HepG2 (cell line): Measurements from ENCODE around the gene TRAPPC12. TPM values are rescaled to one million over a fixed set of nuclear protein-coding genes. Genes with fewer than 3 reads are reported as not detected.

Experiments
- ARNT2 ChIP-seq: sonication (generic); formaldehyde crosslinking; IDR thresholded peaks from 2 replicates; pipeline ENCODE4 v1.8.0; 2022; ENCODE audit warnings: mild to moderate bottlenecking, low read depth, missing genetic modification reagents, moderate library complexity
- ASH2L ChIP-seq: fragments of 300-600, 200-600 bp; sonication (generic); IDR thresholded peaks from 2 replicates; pipeline ENCODE4 v1.7.0; 2017; ENCODE audit warnings: low read depth, mild to moderate bottlenecking, moderate library complexity, mixed read lengths, low read length; ENCODE audit not compliant: insufficient read length
- CREB3 ChIP-seq: sonication (generic); formaldehyde crosslinking; IDR thresholded peaks from 2 replicates; pipeline ENCODE4 v1.5.0; 2020; ENCODE audit warnings: missing genetic modification reagents
- GATAD1 ChIP-seq: IDR thresholded peaks from 2 replicates; pipeline ENCODE4 v1.6.1; 2016; ENCODE audit warnings: missing genetic modification reagents, missing compliant biosample characterization
- KDM2A ChIP-seq: sonication (generic); formaldehyde crosslinking; IDR thresholded peaks from 2 replicates; pipeline ENCODE4 v1.4.0; 2020; ENCODE audit warnings: low read depth, missing genetic modification reagents, borderline replicate concordance
- MIER3 ChIP-seq: IDR thresholded peaks from 2 replicates; pipeline ENCODE4 v1.6.1; 2016; ENCODE audit warnings: missing compliant biosample characterization, borderline replicate concordance
- PRDM4 ChIP-seq: sonication (generic); formaldehyde crosslinking; IDR thresholded peaks from 2 replicates; pipeline ENCODE4 v1.9.0; 2021; ENCODE audit warnings: missing genetic modification reagents, borderline replicate concordance
- REPIN1 ChIP-seq: sonication (generic); formaldehyde crosslinking; IDR thresholded peaks from 2 replicates; pipeline ENCODE4 v1.8.0; 2022; ENCODE audit warnings: missing genetic modification reagents, low read depth, mild to moderate bottlenecking, borderline replicate concordance
- SOX13 ChIP-seq, 3 experiments: fragments of 450-650 bp in 1 of 3; sonication (generic) in 1 of 3; formaldehyde crosslinking in 1 of 3; IDR thresholded peaks in 2 of 3; conservative IDR thresholded peaks in 1 of 3; 2 replicates each; pipeline versions ENCODE4 v1.5.0 to v1.6.1; 2016 to 2020; ENCODE audit warnings: antibody characterized with exemption in 1 of 3, mild to moderate bottlenecking in 1 of 3, missing compliant biosample characterization in 1 of 3, missing genetic modification reagents in 1 of 3, moderate library complexity in 1 of 3
- SP4 ChIP-seq: sonication (generic); formaldehyde crosslinking; IDR thresholded peaks from 2 replicates; pipeline ENCODE4 v1.8.1; 2023; ENCODE audit warnings: mild to moderate bottlenecking, missing genetic modification reagents
- ZBTB43 ChIP-seq: sonication (generic); formaldehyde crosslinking; conservative IDR thresholded peaks from 2 replicates; pipeline ENCODE4 v1.4.0; 2020; ENCODE audit warnings: missing genetic modification reagents
- ZKSCAN1 ChIP-seq: fragments of 150-350 bp; IDR thresholded peaks from 2 replicates; pipeline ENCODE4 v1.6.1; 2014; ENCODE audit warnings: low read length
- ZNF556 ChIP-seq: sonication (generic); formaldehyde crosslinking; IDR thresholded peaks from 2 replicates; pipeline ENCODE4 v1.4.0; 2020; ENCODE audit warnings: mild to moderate bottlenecking, missing genetic modification reagents, borderline replicate concordance
- ZNF563 ChIP-seq: sonication (generic); formaldehyde crosslinking; IDR thresholded peaks from 2 replicates; pipeline ENCODE4 v1.8.0; 2022; ENCODE audit warnings: mild to moderate bottlenecking, moderate library complexity, missing genetic modification reagents
- ZNF879 ChIP-seq: sonication (generic); formaldehyde crosslinking; IDR thresholded peaks from 2 replicates; pipeline ENCODE4 v1.8.1; 2023; ENCODE audit warnings: missing genetic modification reagents
- ZSCAN25 ChIP-seq: sonication (generic); formaldehyde crosslinking; IDR thresholded peaks from 2 replicates; pipeline ENCODE4 v1.8.0; 2022; ENCODE audit warnings: mild to moderate bottlenecking, missing genetic modification reagents
- polyA plus RNA-seq, 8 experiments: library from polyadenylated mRNA; depleted of rRNA in 3 of 8; stranded (reverse) in 7 of 8; unstranded in 1 of 8; fragments of >200 nt; fragmentation: Illumina TruSeq in 4 of 8; extraction: Trizol in 4 of 8; gene quantifications; 2 replicates each; pipeline versions ENCODE4 v1.2.1 to v1.2.3, GENCODE V29; 2011 to 2016; ENCODE audit warnings: low read depth in 4 of 8, missing spikeins in 1 of 8, mixed read lengths in 1 of 8; ENCODE audit not compliant: insufficient read depth in 1 of 8
- total RNA-seq, 5 experiments: library from RNA; depleted of rRNA; stranded (reverse); fragments of >200 nt; fragmentation: Illumina TruSeq; extraction: Trizol; gene quantifications; 2 replicates each; pipeline ENCODE4 v1.2.3, GENCODE V29; 2016; ENCODE audit warnings: low read depth in 1 of 5
- TF ChIP-seq, protein P1 (sequence below): sonication (generic); formaldehyde crosslinking; conservative IDR thresholded peaks from 2 replicates; pipeline ENCODE4 v1.4.0; 2020; ENCODE audit warnings: mild to moderate bottlenecking, missing genetic modification reagents, moderate library complexity
- TF ChIP-seq, protein P2 (sequence below): sonication (generic); formaldehyde crosslinking; IDR thresholded peaks from 2 replicates; pipeline ENCODE4 v1.4.0; 2020; ENCODE audit warnings: mild to moderate bottlenecking, missing genetic modification reagents

Gene TRAPPC12
- total and polyA plus RNA-seq, 2 of the 13 experiments (the other 11 are each of a cell fraction or from before 2014, with no cell fraction given): 46.4 to 97.7 TPM

- TF ChIP-seq PRDM4 (no peak), CREB3 (CRISPR knock-in tag) (no peak), REPIN1 (no peak), MIER3 (CRISPR knock-in tag) (0 out of 2 replicates have a peak, but pooled peaks have one; percentile 28), ARNT2 (no peak), GATAD1 (CRISPR knock-in tag) (no peak), SP4 (CRISPR knock-in tag) (no peak), ZNF563 (no peak), ZNF556 (CRISPR knock-in tag) (no peak), ZBTB43 (CRISPR knock-in tag) (no peak), ASH2L (no peak), ZNF879 (CRISPR knock-in tag) (0 out of 2 replicates have a peak, but pooled peaks have one; percentile 50), ZKSCAN1 (no peak), SOX13 (IDR thresholded peaks at IDR 0.05) (no peak), SOX13 (CRISPR knock-in tag; conservative IDR thresholded peaks at IDR 0.05 in 1 of 2, IDR thresholded peaks at IDR 0.05 in 1 of 2) (0 out of 4 replicates have a peak, but pooled peaks of 1 of the 2 experiments have one; percentile 29), ZSCAN25 (no peak), KDM2A (peak; percentile 33; the same call in 1 of the 2 replicates)
- TF ChIP-seq, protein P1, sequence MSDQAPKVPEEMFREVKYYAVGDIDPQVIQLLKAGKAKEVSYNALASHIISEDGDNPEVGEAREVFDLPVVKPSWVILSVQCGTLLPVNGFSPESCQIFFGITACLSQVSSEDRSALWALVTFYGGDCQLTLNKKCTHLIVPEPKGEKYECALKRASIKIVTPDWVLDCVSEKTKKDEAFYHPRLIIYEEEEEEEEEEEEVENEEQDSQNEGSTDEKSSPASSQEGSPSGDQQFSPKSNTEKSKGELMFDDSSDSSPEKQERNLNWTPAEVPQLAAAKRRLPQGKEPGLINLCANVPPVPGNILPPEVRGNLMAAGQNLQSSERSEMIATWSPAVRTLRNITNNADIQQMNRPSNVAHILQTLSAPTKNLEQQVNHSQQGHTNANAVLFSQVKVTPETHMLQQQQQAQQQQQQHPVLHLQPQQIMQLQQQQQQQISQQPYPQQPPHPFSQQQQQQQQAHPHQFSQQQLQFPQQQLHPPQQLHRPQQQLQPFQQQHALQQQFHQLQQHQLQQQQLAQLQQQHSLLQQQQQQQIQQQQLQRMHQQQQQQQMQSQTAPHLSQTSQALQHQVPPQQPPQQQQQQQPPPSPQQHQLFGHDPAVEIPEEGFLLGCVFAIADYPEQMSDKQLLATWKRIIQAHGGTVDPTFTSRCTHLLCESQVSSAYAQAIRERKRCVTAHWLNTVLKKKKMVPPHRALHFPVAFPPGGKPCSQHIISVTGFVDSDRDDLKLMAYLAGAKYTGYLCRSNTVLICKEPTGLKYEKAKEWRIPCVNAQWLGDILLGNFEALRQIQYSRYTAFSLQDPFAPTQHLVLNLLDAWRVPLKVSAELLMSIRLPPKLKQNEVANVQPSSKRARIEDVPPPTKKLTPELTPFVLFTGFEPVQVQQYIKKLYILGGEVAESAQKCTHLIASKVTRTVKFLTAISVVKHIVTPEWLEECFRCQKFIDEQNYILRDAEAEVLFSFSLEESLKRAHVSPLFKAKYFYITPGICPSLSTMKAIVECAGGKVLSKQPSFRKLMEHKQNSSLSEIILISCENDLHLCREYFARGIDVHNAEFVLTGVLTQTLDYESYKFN (CRISPR knock-in tag): peak; percentile 70
- TF ChIP-seq, protein P2, sequence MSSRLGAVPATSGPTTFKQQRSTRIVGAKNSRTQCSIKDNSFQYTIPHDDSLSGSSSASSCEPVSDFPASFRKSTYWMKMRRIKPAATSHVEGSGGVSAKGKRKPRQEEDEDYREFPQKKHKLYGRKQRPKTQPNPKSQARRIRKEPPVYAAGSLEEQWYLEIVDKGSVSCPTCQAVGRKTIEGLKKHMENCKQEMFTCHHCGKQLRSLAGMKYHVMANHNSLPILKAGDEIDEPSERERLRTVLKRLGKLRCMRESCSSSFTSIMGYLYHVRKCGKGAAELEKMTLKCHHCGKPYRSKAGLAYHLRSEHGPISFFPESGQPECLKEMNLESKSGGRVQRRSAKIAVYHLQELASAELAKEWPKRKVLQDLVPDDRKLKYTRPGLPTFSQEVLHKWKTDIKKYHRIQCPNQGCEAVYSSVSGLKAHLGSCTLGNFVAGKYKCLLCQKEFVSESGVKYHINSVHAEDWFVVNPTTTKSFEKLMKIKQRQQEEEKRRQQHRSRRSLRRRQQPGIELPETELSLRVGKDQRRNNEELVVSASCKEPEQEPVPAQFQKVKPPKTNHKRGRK (CRISPR knock-in tag): no peak
These were observed 101.0 kb downstream of the TRAPPC12 start (continued) for GRCh38 chr2:3480352-3481010.
